GM18868 (cell line): ENCODE results near the gene CRTC2.
A peak's percentile ranks its signal among the peaks of the same experiment; 100 is the strongest.
"Not testable (repeated sequence)": the region's sequence is repeated elsewhere in the genome, so short reads cannot be mapped to it uniquely, and the experiment has no call there.

Source experiments
- ATAC-seq: cut with Tn5 transposase; IDR thresholded peaks from one replicate; pipeline ENCODE4 v1.9.1; 2021; ENCODE audit warnings: mild to moderate bottlenecking, moderate library complexity; ENCODE audit not compliant: unreplicated experiment

CRTC2 gene

DNA sequence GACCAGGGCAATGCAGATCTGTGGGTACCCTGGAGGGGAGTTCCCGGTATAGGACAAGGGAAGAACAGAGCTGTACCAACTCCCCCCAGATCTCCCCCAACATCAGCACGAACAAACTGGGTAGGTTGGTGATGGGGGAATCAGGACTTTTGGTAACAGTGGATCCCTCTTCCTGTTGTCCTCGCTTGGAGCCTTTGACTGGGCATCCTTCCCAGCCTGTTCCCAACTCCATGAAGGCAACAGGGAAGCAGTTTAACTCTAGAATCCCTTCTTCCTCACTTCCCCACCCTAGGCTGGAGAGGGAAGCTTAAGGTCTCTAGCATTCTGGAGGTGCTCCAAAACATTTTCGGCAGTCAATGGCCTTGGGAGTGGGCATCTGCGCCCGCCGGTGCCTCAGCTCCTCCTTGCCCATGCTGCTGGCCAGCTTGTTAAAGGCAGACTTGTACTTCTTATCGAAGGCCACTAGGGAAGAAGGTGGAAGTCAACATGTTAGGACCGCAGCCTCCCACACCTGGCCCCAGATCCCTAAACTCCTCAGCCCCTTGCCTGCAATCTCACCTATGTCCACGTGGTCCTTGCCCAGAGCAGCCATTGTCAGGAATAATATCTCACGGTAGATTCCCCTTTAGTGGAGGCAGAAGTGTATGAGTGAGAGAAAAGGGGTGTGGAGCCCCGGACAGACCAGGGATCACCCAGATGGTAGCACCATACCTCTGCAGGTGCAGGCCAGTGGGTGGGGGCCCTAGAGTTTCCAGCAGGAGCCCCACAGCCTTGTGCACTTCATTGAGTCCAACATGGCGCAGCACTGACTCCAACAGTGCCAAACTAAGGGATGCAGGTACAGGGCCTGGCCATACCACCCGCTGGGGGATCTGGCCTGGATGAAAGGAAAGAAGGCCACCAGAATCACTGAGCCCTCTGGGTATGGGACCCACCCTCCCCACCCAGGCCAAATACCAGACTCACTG is 28.1 kb downstream of the CRTC2 start:
- no peak for ATAC-seq

DNA sequence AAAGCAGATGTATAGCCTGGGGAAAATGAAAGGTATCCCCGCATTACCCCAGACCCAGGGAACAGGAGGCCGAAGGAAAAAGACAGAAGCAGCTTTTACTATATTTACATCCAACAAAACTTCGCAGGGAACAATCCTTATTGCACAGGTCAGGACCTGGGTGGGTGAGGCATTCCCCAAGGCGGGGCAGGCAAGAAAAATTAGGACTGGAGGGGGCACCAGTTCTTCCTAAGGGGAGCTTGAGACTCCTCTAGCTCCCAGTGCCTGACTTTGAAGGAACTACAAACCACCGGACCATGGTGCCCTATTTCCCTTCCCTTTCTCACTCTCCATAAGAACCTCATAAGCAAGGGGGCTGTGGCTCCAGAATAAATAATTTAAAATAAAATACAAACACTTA is 29.0 kb downstream of the CRTC2 start:
- no peak for ATAC-seq

DNA sequence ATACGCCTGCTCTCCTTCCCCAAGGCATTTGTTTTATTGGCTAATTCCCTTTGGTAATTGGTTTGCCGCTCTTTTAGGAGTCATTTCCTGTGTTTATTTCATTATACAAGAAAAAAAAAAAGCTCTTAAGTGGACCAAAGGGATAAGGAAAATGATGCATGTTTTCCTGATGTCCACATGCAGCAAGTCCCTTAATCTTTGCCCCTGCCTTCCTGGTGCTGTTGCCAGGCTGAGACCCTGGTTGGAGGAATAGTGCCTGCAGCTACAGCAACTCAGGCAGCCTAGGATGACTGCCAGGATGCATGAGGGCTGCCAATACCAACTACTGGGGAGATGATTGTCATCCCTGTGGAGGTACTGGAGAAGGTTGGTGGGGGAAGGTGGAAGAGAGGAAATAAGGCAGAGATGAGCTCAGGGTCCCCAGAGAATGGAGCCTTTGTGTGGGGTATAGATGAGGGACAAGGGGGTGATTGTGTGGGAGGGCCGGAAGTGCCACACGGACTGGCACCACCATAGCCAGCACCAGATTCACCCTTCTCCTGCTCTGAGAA is 29.5 kb downstream of the CRTC2 start:
- no peak for ATAC-seq

DNA sequence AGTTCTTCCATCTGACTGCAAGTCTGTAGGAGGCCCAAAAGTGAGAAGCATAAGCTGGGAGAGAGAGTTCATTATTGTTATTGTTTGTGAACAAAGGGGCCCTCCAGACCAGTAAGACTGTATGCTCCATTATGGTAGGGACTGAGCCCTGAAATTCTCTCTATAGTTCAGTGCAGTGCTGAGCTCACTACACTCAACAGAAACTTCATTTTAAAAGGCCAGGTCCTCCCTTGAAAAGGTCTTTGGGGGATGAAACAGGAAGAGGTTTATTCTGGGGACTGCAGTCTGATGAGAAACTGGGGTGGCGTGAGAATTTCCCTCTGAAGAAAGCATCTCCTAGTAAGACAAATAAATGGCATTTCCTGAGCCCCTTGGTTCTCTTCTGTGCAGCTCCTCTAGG is 30.2 kb downstream of the CRTC2 start:
- no peak for ATAC-seq

DNA sequence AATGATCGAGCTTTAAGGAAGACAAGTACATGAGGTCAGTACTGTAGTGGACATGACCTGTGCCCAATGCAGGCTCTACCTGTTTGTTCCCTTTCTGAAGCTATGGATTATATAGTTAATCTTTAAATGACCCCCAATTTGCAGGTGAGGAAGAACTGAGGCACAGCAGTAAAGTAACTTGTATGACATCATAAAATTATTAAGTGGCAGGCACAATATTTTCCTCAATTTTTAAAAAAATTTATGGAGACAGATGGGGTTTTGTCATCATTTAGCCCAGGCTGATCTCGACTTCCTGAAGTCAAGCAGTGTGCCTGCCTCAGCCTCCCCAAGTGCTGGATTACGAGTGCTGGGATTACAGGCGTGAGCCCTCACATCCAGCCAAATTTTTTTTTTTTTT is 32.0 kb downstream of the CRTC2 start:
- no peak for ATAC-seq

DNA sequence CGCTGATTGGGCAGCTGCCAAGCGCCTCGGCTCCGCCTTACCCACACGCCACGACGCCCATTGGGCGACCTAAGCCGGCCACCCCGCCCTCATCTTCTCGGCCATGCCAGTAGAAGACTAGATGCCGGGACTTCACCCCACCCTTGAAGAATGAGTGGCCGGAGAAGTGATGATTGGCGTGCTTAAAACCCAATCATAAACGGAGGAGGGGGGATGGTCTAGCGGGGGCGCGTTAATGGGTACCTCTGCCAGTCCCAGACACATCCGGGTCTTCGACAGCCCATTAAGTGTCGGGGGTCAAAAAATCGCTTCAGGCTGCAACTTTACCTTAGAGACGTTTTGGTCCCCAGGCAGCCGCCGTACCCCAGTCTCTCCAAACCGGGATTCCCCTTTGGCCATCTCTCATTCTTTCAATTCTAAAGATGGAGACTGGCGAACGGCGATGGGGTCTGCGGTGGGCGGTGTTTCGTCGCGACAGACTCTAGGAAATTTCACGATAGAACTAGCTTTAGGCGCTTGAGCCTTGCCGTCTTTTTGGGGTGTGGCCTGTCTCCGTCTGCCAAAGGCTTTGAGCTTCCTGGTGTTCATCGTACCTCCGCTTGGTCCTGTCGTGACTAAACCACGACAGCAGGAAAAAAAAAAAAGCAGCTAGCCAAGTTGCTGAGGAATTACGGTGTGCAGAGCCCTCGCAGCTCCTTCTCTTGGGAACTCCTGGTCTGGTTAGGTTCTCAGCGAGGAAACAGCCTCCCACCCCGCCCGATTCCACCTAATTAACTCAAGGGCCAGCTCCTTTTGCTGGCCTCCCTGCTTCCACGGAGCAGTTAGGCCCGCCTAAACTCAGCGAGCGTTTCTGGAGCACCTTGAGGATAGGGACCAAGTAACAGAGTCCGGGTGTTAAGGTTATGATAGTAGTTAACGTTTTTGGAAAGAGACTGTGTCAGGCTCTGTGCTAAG is 35.2 kb downstream of the CRTC2 start, which contains the start of gene GATAD2B:
TSS of gene GATAD2B (minus strand) at position 1 of the 954 bp plus-strand sequence. CDS start 94,625 bp downstream, outside the sequence.
- ATAC-seq = peak; percentile 91

DNA sequence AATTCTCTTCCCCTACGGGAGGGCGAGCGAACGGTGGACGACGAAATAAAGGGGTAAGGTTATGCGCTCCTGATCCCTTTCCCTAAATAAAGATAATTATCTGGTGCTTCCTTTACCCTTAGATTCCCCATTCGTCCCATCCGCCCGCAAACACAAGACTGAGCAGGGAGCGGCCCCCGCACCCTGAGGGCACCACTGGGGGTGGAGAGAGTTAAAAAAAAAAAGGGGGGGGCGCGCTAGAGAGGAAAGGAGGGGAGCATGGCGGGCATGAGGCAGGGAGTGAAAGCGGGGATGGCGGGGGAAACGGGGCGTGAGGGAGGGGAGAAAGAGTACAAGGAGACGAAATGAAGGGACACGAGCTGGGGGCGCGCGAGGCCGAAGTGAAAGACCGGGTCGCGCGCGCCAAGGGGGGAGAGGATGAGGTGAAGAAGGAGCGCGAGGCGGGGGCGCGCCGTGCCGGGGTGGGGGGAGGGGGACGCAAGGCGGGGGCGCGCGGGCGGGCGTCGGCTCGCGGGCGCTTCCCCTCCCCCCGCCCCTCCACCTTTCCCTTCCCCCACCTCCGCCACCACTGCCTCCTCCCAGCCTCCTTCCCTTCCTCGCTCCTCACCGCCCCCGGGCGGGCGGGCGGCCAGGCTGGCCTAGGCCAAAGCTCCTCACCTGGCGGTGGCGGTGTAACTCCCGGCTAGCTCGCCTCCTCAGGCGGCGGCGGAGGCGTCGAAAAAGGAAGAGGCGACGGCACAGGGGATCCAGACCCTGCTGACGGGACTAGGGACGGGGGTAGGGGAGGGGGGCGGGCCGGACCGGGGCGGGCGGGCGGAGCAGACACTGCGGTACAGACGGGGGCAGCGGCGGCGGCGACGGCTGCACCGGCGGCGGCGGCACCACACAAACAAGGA is 36.1 kb downstream of the CRTC2 start:
- ATAC-seq = peak; percentile 24

DNA sequence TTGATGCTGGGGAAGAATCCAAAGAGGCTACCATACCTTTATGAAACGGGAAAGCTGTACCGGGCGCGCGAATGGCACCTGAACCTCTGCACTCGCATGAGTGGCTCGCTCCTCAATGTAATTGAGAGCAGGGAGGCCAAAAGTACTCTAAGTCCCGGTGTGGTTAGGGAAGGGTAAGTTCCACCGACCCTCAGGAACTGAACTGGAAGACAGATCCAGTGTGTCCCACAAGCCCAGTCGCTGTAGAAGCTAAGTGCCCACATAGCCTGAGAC is 36.7 kb downstream of the CRTC2 start:
- no peak for ATAC-seq

DNA sequence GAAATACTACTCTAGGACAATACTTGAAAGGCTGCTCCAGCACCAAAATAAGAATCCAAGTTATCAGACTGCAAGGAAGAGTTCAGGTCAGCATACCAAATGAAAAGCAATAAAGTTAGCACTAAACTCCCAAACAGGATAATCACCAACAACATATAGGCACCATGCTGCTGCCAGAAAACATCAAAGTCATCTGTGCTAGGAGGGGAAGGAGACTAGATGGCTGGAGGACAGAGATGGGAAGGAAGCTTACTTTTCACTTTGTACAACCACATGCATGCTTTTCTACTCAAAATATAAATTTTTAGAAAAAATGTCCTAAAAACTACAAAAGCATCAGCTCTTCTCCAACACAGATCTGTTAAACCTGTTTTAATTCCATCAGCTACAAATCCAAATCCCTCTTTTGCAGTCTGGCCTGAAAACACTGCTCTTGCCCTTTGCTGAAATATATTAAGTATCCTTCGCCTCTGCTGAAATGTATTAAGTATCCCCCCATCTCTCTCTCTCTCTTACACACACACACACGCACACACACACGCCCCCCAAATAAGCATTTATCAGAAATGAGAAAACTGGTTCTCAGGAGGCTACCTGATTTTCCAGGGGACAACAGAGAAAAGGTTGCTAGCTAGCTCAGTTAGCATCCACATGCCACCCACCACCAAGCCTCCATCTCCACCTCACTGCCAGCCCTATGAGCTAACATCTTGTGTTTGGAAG is 37.2 kb downstream of the CRTC2 start:
- no peak for ATAC-seq

DNA sequence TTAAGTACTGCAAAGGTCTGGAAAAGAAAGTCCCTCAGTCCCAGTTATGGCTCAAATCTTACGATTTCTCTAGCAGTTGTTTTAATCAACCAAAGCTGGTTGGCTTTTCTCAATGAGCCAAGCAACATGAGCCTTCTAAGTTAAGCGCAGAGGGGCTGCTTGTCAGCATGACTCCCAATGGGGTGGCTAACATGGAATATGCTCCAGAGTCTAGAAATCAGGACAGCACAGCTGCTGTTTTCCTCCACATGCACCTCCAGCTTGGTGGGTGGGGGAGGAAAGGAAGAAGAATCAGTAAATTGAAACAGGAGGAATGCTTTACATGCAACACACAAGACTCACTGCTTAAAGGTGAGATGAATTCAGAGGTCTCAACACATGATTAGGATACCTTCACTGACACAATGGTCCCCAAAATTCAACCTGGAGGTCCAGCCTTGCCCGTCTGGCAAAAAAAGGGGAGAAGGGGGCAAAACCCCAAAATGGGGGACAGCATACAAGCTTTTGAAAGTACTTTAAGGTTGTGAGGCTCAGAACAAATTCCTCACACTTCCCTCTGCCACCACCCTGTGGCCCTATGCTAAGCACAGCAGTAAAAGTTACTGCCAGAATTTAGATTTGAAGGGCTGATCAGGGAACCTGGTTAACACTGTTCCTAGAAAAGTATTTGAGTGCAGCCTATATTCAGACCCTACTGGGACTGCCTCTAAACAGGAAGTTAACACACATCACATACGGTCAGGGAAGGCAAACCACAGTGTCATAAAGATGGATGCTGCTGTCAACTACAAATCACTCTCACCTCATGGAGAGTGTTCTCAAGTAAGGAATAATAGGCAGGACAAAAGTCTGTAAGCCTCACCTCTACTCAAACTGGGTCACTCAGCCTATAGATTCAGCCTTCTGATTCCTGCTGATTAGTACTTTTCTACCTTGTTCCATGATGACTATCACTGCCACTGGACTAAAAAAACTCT is 38.2 kb downstream of the CRTC2 start:
- no peak for ATAC-seq

DNA sequence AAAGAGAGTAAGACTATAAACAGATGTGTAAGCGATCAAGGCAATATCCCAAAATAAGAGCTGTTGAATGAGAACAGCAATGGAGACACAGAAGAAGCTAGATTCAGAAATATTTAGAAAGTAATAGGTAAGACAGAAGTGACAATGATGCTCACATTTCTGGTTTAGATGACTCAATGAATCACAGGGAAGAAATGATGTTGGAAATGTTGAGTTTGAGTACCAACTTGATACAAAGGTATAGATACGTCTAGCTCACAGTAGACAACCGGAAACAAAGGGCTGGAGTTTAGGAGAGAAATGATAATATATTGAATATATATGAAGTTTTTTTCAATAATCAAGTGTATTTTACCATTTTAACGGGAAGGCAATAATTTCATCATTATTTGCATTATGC is 42.1 kb downstream of the CRTC2 start:
- no peak for ATAC-seq

DNA sequence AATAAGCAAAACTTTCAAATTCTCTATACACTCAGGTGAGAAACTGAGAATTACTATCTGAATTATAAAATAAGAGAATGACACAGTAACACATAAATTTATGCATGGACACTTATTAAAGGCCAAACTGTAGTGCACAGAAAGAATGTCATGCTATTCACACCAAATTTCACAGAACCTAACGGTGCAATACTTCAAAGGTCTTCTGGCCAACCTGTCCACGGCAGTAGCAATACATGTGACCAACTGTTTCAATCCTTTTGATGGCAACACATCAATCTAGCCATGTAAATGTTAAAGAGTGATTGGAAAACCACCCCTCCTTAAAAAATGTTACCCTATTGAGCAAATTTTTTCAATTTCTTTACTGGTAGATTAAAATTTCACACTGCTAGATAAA is 46.1 kb downstream of the CRTC2 start:
- ATAC-seq = no peak

DNA sequence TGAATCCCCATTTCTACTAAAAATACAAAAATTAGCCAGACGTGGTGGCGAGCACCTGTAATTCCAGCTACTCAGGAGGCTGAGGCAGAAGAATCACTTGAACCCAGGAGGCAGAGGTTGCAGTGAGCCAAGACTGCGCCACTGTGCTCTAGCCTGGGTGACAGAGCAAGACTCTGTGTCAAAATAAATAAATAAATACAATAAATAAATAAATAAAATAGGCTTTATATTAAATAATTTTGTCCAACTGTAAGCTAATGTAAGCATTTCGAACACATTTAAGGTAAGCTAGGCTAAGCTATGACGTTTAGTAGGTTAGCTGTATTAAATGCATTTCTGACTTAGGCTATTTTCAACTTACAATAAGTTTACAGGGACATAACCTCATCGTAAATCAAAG is 47.9 kb downstream of the CRTC2 start:
- ATAC-seq = not testable (repeated sequence)

DNA sequence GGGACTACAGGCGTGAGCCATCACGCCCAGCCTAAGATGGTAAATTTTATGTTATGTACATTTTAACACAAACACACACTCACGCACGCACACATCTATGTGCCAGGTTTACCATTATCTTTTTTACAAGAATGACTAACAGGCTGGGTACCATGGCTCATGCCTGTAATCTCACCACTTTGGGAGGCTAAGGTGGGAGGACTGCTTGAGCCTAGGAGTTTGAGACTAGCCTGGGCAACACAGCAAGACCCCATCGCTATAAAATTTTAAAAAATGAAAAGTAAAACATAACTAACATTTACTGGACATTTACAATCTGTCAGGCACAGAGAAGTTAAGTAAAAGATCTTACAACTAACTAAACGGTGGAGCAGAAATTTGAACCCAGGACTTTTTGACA is 50.3 kb downstream of the CRTC2 start:
- no peak for ATAC-seq

DNA sequence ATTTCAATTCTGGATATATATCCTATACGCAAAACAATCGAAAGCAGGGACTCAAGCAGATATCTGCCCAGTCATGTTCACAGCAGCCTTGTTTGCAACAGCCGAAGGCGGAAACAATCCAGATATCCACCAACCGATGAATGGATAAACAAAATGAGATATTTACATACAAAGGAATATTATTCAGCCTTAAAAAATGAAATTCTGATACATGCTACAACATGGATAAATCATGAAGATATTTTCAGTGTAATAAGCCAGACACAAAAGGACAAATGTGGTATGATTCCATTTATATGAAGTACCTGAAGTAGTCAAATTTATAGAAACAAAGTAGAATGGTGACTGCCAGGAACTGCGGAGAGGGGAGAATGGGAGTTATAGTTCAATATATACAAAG is 51.3 kb downstream of the CRTC2 start:
- ATAC-seq = no peak

DNA sequence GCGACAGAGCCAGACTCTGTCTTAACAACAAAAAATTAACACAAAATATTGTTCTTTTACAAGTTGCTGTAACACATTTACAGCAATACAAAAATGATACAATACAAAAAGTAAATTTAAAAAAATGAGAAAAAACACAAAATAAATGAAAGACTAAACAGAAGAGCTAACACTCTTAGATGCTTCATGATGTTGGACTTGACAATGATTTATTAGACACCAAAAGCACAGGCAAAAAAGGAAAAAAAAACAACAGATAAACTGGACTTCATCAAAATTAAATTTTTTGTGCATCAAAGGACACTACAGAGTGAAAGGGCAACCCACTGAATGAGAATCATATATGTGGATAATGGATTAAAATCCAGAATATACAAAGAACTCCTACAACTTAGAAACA is 52.0 kb downstream of the CRTC2 start:
- ATAC-seq = no peak

DNA sequence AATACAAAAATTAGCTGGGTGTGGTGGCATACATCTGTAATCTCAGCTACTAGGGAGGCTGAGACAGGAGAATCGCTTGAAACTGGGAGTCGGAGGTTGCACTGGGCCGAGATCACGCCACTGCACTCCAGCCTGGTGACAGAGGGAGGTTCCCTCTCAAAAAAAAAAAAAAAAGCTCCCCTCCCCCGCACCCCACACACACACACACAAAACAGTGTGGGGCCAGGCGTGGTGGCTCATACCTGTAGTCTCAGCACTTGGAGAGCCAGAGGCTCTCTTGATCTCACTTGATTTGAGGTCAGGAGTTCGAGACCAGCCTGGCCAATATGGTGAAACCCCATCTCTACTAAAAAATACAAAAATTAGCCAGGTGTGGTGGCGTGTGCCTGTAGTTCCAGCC is 52.5 kb downstream of the CRTC2 start:
- not testable (repeated sequence) for ATAC-seq

DNA sequence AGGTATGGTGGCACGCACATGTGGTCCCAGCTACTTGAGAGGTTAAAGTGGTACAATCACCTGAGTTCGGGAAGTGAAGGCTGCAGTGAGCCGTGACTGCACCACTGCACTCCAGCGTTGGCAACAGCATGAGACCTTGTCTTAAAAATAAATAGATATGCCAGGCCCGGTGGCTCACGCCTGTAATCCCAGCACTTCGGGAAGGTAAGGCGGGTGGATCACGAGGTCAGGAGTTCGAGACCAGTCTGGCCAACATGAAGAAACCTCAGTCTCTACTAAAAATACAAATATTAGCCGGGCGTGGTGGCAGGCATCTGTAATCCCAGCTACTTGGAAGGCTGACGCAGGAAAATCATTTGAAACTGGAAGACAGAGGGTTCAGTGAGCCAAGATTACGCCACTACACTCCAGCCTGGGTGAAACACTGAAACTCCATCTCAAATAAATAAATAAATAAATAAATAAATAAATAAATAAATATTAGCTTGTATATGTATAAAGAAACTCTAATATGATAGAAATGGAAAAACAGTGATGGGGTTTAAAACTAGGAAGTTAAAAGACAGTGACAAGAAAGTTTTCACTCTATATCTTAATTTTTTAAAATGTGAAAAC is 54.5 kb downstream of the CRTC2 start:
- ATAC-seq = no peak
